Mesothelial cell of epicardium (in vitro differentiated cells): ENCODE measurements around the gene TSSK3. TPM values are rescaled to one million over a fixed set of nuclear protein-coding genes. Genes with fewer than 3 reads are reported as not detected.
A peak's percentile ranks its signal among the peaks of the same experiment; 100 is the strongest.

Source experiments
- DNase-seq, 2 experiments: peaks; one replicate each; pipeline ENCODE4 v3.0.0; 2021; ENCODE audit warnings: low spot score in 2 of 2; ENCODE audit not compliant: unreplicated experiment in 2 of 2
- H3K27ac Mint-ChIP-seq: 2 replicates; pipeline ENCODE4 v1.8.0; 2021; ENCODE audit warnings: mixed read lengths
- H3K27me3 Mint-ChIP-seq: 2 replicates; pipeline ENCODE4 v1.8.0; 2021; ENCODE audit warnings: low read depth, mixed read lengths
- H3K36me3 Mint-ChIP-seq: 2 replicates; pipeline ENCODE4 v1.8.0; 2021; ENCODE audit warnings: mixed read lengths
- H3K4me1 Mint-ChIP-seq: 2 replicates; pipeline ENCODE4 v1.8.0; 2021; ENCODE audit warnings: mixed read lengths
- H3K4me3 Mint-ChIP-seq: 2 replicates; pipeline ENCODE4 v1.8.0; 2021; ENCODE audit warnings: mild to moderate bottlenecking, moderate library complexity, mixed read lengths
- H3K9me3 Mint-ChIP-seq: 2 replicates; pipeline ENCODE4 v1.8.0; 2021; ENCODE audit warnings: mixed read lengths
- total RNA-seq: library from RNA; stranded (reverse); gene quantifications from 3 replicates; pipeline ENCODE4 v1.2.1, GENCODE V29; 2021
- TF ChIP-seq, protein P1 (sequence below): fragments of 200-600 bp; sonication (generic); IDR thresholded peaks from one replicate; pipeline ENCODE4 v1.5.0; 2021; ENCODE audit warnings: antibody characterized with exemption; ENCODE audit not compliant: unreplicated experiment

The TSSK3 gene
- total RNA-seq, 1 donor from 2014 or later = 8.1 TPM

DNA sequence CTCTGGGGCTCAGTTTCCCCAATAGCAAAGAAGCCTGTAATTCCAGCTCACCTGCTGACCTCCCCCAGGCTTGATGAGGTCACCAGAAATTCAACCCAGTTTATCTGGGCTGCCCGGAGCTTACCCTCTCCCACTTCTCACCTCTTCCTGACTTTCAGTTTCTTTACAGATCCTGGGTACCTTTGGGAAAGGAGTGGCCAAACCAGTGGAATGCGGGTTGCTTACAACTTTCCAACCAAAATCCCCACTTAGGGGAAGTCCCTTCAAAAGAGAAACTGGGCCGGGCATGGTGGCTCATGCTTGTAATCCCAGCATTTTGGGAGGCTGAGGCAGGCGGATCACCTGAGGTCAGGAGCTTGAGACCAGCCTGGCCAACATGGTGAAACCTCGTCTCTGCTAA lies 20.4 kb upstream of the TSSK3 start:
- H3K36me3 Mint-ChIP-seq = no peaks in the 10 kb centered on the region
- no peak overlapping the region for H3K4me3 Mint-ChIP-seq
- H3K9me3 Mint-ChIP-seq = no peaks in the 10 kb centered on the region
- TF ChIP-seq, protein P1, sequence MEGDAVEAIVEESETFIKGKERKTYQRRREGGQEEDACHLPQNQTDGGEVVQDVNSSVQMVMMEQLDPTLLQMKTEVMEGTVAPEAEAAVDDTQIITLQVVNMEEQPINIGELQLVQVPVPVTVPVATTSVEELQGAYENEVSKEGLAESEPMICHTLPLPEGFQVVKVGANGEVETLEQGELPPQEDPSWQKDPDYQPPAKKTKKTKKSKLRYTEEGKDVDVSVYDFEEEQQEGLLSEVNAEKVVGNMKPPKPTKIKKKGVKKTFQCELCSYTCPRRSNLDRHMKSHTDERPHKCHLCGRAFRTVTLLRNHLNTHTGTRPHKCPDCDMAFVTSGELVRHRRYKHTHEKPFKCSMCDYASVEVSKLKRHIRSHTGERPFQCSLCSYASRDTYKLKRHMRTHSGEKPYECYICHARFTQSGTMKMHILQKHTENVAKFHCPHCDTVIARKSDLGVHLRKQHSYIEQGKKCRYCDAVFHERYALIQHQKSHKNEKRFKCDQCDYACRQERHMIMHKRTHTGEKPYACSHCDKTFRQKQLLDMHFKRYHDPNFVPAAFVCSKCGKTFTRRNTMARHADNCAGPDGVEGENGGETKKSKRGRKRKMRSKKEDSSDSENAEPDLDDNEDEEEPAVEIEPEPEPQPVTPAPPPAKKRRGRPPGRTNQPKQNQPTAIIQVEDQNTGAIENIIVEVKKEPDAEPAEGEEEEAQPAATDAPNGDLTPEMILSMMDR = no peak
- H3K27me3 Mint-ChIP-seq = peaks cover 2% of the 10 kb centered on the region
- no peak for DNase-seq
- H3K27ac Mint-ChIP-seq = peak overlapping the region; percentile 9
- peaks cover 17% of the 10 kb centered on the region for H3K4me1 Mint-ChIP-seq

GRCh38 chr1:32342704-32343103 lies 19.6 kb upstream of the TSSK3 start:
- Mint-ChIP-seq H3K36me3 (no peaks in the 10 kb centered on the region), H3K4me3 (no peak overlapping the region), H3K9me3 (no peaks in the 10 kb centered on the region), H3K27me3 (peaks cover 2% of the 10 kb centered on the region), H3K27ac (no peak overlapping the region), H3K4me1 (peaks cover 17% of the 10 kb centered on the region)
- DNase-seq = no peak
- TF ChIP-seq, protein P1 = no peak

DNA sequence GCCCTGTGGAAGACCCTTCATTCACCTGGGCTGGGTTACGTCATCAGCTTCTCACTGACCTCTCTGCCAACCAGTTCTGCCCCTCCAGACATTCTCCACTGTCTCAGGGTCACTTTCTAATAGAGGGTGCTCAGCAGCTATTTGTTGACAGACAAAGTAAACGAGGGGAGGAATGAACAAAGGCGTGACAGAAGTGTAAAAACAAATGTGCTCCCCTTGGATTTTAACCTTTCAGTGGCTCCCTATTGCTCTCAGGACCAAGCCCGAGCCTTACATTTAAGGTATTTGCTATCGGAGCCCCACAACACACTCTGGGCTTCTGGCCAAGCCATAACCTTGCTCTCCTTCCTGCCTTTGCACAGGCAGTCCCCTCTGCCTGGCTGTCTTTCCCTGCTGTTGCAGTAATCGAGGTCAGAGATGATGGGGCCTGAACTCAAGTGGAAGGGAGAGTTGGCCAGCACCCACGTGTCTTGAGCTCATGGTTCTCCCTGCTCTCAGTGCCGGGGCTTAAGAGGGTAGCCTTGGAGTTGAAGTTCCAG lies 17.0 kb upstream of the TSSK3 start:
- H3K36me3 Mint-ChIP-seq = no peaks in the 10 kb centered on the region
- no peak for DNase-seq
- no peak overlapping the region for H3K4me3 Mint-ChIP-seq
- peak overlapping the region; percentile 53 for H3K27ac Mint-ChIP-seq
- H3K9me3 Mint-ChIP-seq = no peaks in the 10 kb centered on the region
- TF ChIP-seq, protein P1 = no peak
- H3K4me1 Mint-ChIP-seq = peaks cover 17% of the 10 kb centered on the region
- no peaks in the 10 kb centered on the region for H3K27me3 Mint-ChIP-seq

DNA sequence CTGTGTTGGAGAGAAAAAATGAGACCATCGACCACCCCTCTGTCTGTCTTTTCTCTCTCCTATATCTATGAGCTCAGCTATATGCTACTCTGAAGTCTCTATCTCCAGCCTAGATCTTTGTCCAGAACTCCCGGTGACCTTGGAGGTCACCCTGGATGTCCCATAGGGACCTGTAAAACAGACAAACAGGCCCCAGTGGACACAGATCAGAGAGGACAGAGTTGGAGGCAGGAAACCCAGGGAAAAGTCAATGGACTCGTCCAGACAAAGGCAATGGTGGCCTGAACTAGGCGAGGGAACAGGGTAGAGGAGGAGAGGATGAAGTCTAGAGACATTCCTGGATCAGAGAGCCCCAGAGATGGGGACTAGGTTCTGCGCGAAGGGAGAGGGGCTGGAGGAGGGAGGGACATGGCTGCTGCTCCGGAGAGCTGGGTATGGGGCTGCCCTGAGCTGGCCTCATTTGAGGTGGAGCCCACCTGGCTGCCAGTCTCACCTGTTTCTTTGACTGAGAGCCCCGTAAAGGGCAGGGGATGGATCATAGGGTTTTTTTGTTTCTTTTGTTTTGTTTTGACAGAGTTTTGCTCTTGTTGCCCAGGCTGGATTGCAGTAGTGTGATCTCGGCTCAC lies 15.7 kb upstream of the TSSK3 start:
- Mint-ChIP-seq H3K4me1 (peaks cover 17% of the 10 kb centered on the region), H3K36me3 (no peaks in the 10 kb centered on the region), H3K27ac (no peak overlapping the region), H3K9me3 (no peaks in the 10 kb centered on the region), H3K27me3 (no peaks in the 10 kb centered on the region), H3K4me3 (no peak overlapping the region)
- TF ChIP-seq, protein P1 = no peak
- DNase-seq = no peak

- H3K4me3 Mint-ChIP-seq = no peak overlapping the region
- no peaks in the 10 kb centered on the region for H3K27me3 Mint-ChIP-seq
- DNase-seq = no peak
Measured at GRCh38 chr1:32349211-32349708, 13.1 kb upstream of the TSSK3 start.

More at GRCh38 chr1:32349211-32349708, 13.1 kb upstream of the TSSK3 start:
- Mint-ChIP-seq H3K36me3 (no peaks in the 10 kb centered on the region), H3K4me1 (peaks cover 38% of the 10 kb centered on the region), H3K27ac (no peak overlapping the region), H3K9me3 (no peaks in the 10 kb centered on the region)
- TF ChIP-seq, protein P1 = no peak
